NCI-H2081 (cell line): ENCODE data around the gene SLC5A12.

Experiments
- DNase-seq, 2 experiments: peaks; one replicate each; lab custom pipeline; 2025; lab: John Stamatoyannopoulos, UW

SLC5A12 gene

GRCh38 chr11:26719998-26720397, 1.9 kb downstream of the SLC5A12 start:
- DNase-seq, result no peak

- DNase-seq, result no peak
Measured at GRCh38 chr11:26719289-26719973, 2.4 kb downstream of the SLC5A12 start.

- DNase-seq, result no peak
Measured at GRCh38 chr11:26717771-26718170, 4.1 kb downstream of the SLC5A12 start.

GRCh38 chr11:26715133-26715532, 6.7 kb downstream of the SLC5A12 start:
- peak; percentile 5 to 63 for DNase-seq

GRCh38 chr11:26712497-26712896, 9.4 kb downstream of the SLC5A12 start:
- DNase-seq, result no peak

- DNase-seq, result no peak
Measured at GRCh38 chr11:26710489-26710888, 11.4 kb downstream of the SLC5A12 start.

- DNase-seq, result no peak
Measured at GRCh38 chr11:26708736-26709456, 13.0 kb downstream of the SLC5A12 start.

GRCh38 chr11:26706181-26706580, 15.7 kb downstream of the SLC5A12 start:
- no peak for DNase-seq

- no peak for DNase-seq
Measured at GRCh38 chr11:26704249-26704648, 17.6 kb downstream of the SLC5A12 start.

- no peak for DNase-seq
Measured at GRCh38 chr11:26703411-26704191, 18.3 kb downstream of the SLC5A12 start.

GRCh38 chr11:26702406-26702805, 19.5 kb downstream of the SLC5A12 start:
- no peak for DNase-seq

GRCh38 chr11:26700574-26701235, 21.2 kb downstream of the SLC5A12 start:
- no peak for DNase-seq

- no peak for DNase-seq
Measured at GRCh38 chr11:26698224-26698623, 23.6 kb downstream of the SLC5A12 start.

- peak; percentile 30 to 77 for DNase-seq
Measured at GRCh38 chr11:26696330-26696729, 25.5 kb downstream of the SLC5A12 start.

- DNase-seq, result no peak
Measured at GRCh38 chr11:26688701-26689100, 33.2 kb downstream of the SLC5A12 start.

GRCh38 chr11:26687351-26687750, 34.5 kb downstream of the SLC5A12 start:
- no peak for DNase-seq

- no peak for DNase-seq
Measured at GRCh38 chr11:26677566-26677965, 44.3 kb downstream of the SLC5A12 start.

- no peak for DNase-seq
Measured at GRCh38 chr11:26676641-26677040, 45.2 kb downstream of the SLC5A12 start.

GRCh38 chr11:26675233-26675928, 46.5 kb downstream of the SLC5A12 start:
- DNase-seq, result no peak

GRCh38 chr11:26665946-26666345, 55.9 kb downstream of the SLC5A12 start:
- DNase-seq, result no peak

GRCh38 chr11:26665036-26665435, 56.8 kb downstream of the SLC5A12 start:
- no peak for DNase-seq

- DNase-seq, result no peak
Measured at GRCh38 chr11:26662916-26663315, 58.9 kb downstream of the SLC5A12 start.
